ENCODE data around the gene CD3E.

Gene CD3E

GRCh38 chr11:118328745-118329144, 24.2 kb downstream of the CD3E start:
- DNase-seq: no peak

- DNase-seq: no peak
Observed at GRCh38 chr11:118334745-118335144, 30.2 kb downstream of the CD3E start.

GRCh38 chr11:118338637-118339061, 34.1 kb downstream of the CD3E start:
- no peak for DNase-seq

- no peak for DNase-seq
Observed at GRCh38 chr11:118339281-118339961, 34.9 kb downstream of the CD3E start.

- DNase-seq: no peak
Observed at GRCh38 chr11:118340449-118340848, 35.9 kb downstream of the CD3E start.

GRCh38 chr11:118341261-118341660, 36.7 kb downstream of the CD3E start:
- DNase-seq: no peak

GRCh38 chr11:118341815-118342489, 37.4 kb downstream of the CD3E start:
- DNase-seq: no peak

GRCh38 chr11:118342503-118343161, 38.1 kb downstream of the CD3E start, which contains the start of gene CD3D:
Gene CD3D, minus strand, starts transcription at chr11:118342705. Its CDS starts 98 bp downstream, at chr11:118342607.
- DNase-seq: no peak

- no peak for DNase-seq
Observed at GRCh38 chr11:118343248-118343647, 38.7 kb downstream of the CD3E start.

GRCh38 chr11:118343981-118344515, 39.5 kb downstream of the CD3E start, which contains the start of gene CD3G:
Gene CD3G, plus strand, starts transcription at chr11:118344344. Its CDS starts 80 bp downstream, at chr11:118344424.
- DNase-seq: no peak

- no peak for DNase-seq
Observed at GRCh38 chr11:118349475-118349874, 44.9 kb downstream of the CD3E start.

GRCh38 chr11:118353084-118353710, 48.7 kb downstream of the CD3E start:
- DNase-seq: no peak

- no peak for DNase-seq
Observed at GRCh38 chr11:118358071-118358470, 53.5 kb downstream of the CD3E start.

- DNase-seq: peak; percentile 95
Observed at GRCh38 chr11:118359295-118359958, 54.9 kb downstream of the CD3E start, which contains the start of gene UBE4A. Gene UBE4A, plus strand, starts transcription at chr11:118359600. Its CDS starts 5,481 bp downstream, at chr11:118365081.

GRCh38 chr11:118364956-118365615, 60.6 kb downstream of the CD3E start:
- DNase-seq: no peak

All from COR-L47 (cell line).